ENCODE data around the gene TRIM43B.
"Not testable (repeated sequence)": the region's sequence is repeated elsewhere in the genome, so short reads cannot be mapped to it uniquely, and the experiment has no call there.

Gene TRIM43B

GRCh38 chr2:95484654-95485053, at the start of gene TRIM43B:
TRIM43B (minus strand) TSS chr2:95484754; CDS start chr2:95482714, 2,040 bp downstream.
- not testable (repeated sequence) for DNase-seq

GRCh38 chr2:95531254-95531771, 46.8 kb upstream of the TRIM43B start:
- DNase-seq = no peak

GRCh38 chr2:95530734-95531133, 46.2 kb upstream of the TRIM43B start:
- DNase-seq = no peak

GRCh38 chr2:95526360-95527341, 42.1 kb upstream of the TRIM43B start:
- DNase-seq = peak; percentile 79

- DNase-seq = peak; percentile 24
Measured at GRCh38 chr2:95525294-95526035, 40.9 kb upstream of the TRIM43B start.

GRCh38 chr2:95524195-95524594, 39.6 kb upstream of the TRIM43B start:
- no peak for DNase-seq

- DNase-seq = no peak
Measured at GRCh38 chr2:95514718-95515117, 30.2 kb upstream of the TRIM43B start.

- not testable (repeated sequence) for DNase-seq
Measured at GRCh38 chr2:95514226-95514625, 29.7 kb upstream of the TRIM43B start.

GRCh38 chr2:95509408-95509807, 24.9 kb upstream of the TRIM43B start:
- DNase-seq = no peak

GRCh38 chr2:95505222-95505621, 20.7 kb upstream of the TRIM43B start:
- no peak for DNase-seq

- DNase-seq = no peak
Measured at GRCh38 chr2:95500854-95501253, 16.3 kb upstream of the TRIM43B start.

- not testable (repeated sequence) for DNase-seq
Measured at GRCh38 chr2:95492076-95492475, 7.5 kb upstream of the TRIM43B start.

GRCh38 chr2:95475025-95475424, 9.5 kb downstream of the TRIM43B start:
- DNase-seq = not testable (repeated sequence)

- DNase-seq = not testable (repeated sequence)
Measured at GRCh38 chr2:95467984-95468383, 16.6 kb downstream of the TRIM43B start.

GRCh38 chr2:95466572-95466971, 18.0 kb downstream of the TRIM43B start:
- DNase-seq = not testable (repeated sequence)

GRCh38 chr2:95463292-95463691, 21.3 kb downstream of the TRIM43B start:
- not testable (repeated sequence) for DNase-seq

GRCh38 chr2:95445317-95445716, 39.2 kb downstream of the TRIM43B start:
- DNase-seq = not testable (repeated sequence)

- not testable (repeated sequence) for DNase-seq
Measured at GRCh38 chr2:95442474-95443099, 42.0 kb downstream of the TRIM43B start.

GRCh38 chr2:95435872-95436209, 48.7 kb downstream of the TRIM43B start:
- DNase-seq = not testable (repeated sequence)

GRCh38 chr2:95435162-95435871, 49.2 kb downstream of the TRIM43B start:
- not testable (repeated sequence) for DNase-seq

- not testable (repeated sequence) for DNase-seq
Measured at GRCh38 chr2:95434507-95435076, 50.0 kb downstream of the TRIM43B start.

GRCh38 chr2:95433973-95434372, 50.6 kb downstream of the TRIM43B start:
- not testable (repeated sequence) for DNase-seq

Measured in midbrain (tissue), 1 donor.